IMR-90 (cell line): ENCODE measurements around the gene MEF2B. TPM values are rescaled to one million over a fixed set of nuclear protein-coding genes. Genes with fewer than 3 reads are reported as not detected.

Source experiments
- ATAC-seq: fragments of 200-7000 bp; cut with Tn5 transposase; 2 replicates; pipeline ENCODE4 v1.9.1; 2020; ENCODE audit warnings: low read depth, mild to moderate bottlenecking, moderate library complexity
- BruUV-seq: library from RNA; stranded (reverse); fragments of 400-500 nt; replicated peaks from 2 replicates; lab custom pipeline; 2021; lab: Mats Ljungman, UMichigan
- CTCF ChIA-PET: fragments of 300-600 bp; formaldehyde crosslinking; extraction: SDS; loops from one replicate; lab custom pipeline; 2021; ENCODE audit warnings: antibody characterized with exemption; lab: Yijun Ruan, JAX
- POLR2A ChIA-PET: fragments of 300-600 bp; sonication (Branson Sonifier 250); formaldehyde crosslinking; loops from one replicate; lab custom pipeline; 2022; ENCODE audit warnings: antibody characterized with exemption; ENCODE audit not compliant: unreplicated experiment; lab: Charles Lee
- DNase-seq: peaks from one replicate; pipeline ENCODE4 v3.0.0; 2013
- H2AFZ ChIP-seq: replicated peaks from 2 replicates; pipeline ENCODE3; 2013; ENCODE audit warnings: low read length, mild to moderate bottlenecking; ENCODE audit not compliant: poor library complexity
- H2AK5ac ChIP-seq: 2 replicates; pipeline ENCODE4 v1.6.1; 2013; ENCODE audit warnings: low read depth, low read length, inconsistent platforms
- H2AK9ac ChIP-seq: replicated peaks from 2 replicates; pipeline ENCODE3; 2013; ENCODE audit warnings: mild to moderate bottlenecking, low read depth, low read length, moderate library complexity; ENCODE audit not compliant: poor library complexity
- H2BK120ac ChIP-seq: 2 replicates; pipeline ENCODE4 v1.6.1; 2013; ENCODE audit warnings: low read depth, low read length, inconsistent platforms
- H2BK15ac ChIP-seq: 3 replicates; pipeline ENCODE4 v1.6.1; 2013; ENCODE audit warnings: low read depth, low read length, inconsistent platforms
- H2BK20ac ChIP-seq: 2 replicates; pipeline ENCODE4 v1.6.1; 2013; ENCODE audit warnings: low read depth, mild to moderate bottlenecking, inconsistent platforms, low read length, moderate library complexity
- H2BK5ac ChIP-seq: 2 replicates; pipeline ENCODE4 v1.6.1; 2013; ENCODE audit warnings: mild to moderate bottlenecking, low read depth, low read length, inconsistent platforms; ENCODE audit not compliant: poor library complexity, severe bottlenecking
- H3K14ac ChIP-seq: replicated peaks from 2 replicates; pipeline ENCODE4 v1.6.1; 2013; ENCODE audit warnings: low read depth, low read length, inconsistent platforms
- H3K18ac ChIP-seq: 2 replicates; pipeline ENCODE4 v1.6.1; 2013; ENCODE audit warnings: low read depth, low read length, control low read depth
- H3K23ac ChIP-seq: 2 replicates; pipeline ENCODE4 v1.6.1; 2013; ENCODE audit warnings: low read depth, low read length, inconsistent platforms
- H3K27ac ChIP-seq: 2 replicates; pipeline ENCODE4 v1.5.1; 2013; ENCODE audit warnings: mild to moderate bottlenecking, control low read depth, low read length; ENCODE audit not compliant: insufficient read depth
- H3K27me3 ChIP-seq: 2 replicates; pipeline ENCODE4 v1.6.1; 2013; ENCODE audit warnings: low read length; ENCODE audit not compliant: control insufficient read depth, insufficient read depth
- H3K36me3 ChIP-seq: 2 replicates; pipeline ENCODE4 v1.6.1; 2013; ENCODE audit warnings: low read length, mixed read lengths; ENCODE audit not compliant: control insufficient read depth, insufficient read depth
- H3K4ac ChIP-seq: 2 replicates; pipeline ENCODE4 v1.6.1; 2013; ENCODE audit warnings: low read depth, low read length, inconsistent platforms
- H3K4me1 ChIP-seq: 2 replicates; pipeline ENCODE4 v1.6.1; 2013; ENCODE audit warnings: low read length, mixed read lengths; ENCODE audit not compliant: control insufficient read depth, insufficient read depth
- H3K4me2 ChIP-seq: 2 replicates; pipeline ENCODE4 v1.6.1; 2013; ENCODE audit warnings: low read depth, mild to moderate bottlenecking, control low read depth, low read length, moderate library complexity
- H3K4me3 ChIP-seq: 2 replicates; pipeline ENCODE4 v1.5.1; 2013; ENCODE audit warnings: low read depth, mild to moderate bottlenecking, control low read depth, low read length, moderate library complexity; ENCODE audit not compliant: insufficient read depth
- H3K56ac ChIP-seq: 2 replicates; pipeline ENCODE4 v1.6.1; 2013; ENCODE audit warnings: low read length, inconsistent platforms; ENCODE audit not compliant: insufficient read depth; ENCODE audit errors: extremely low read depth
- H3K79me1 ChIP-seq, 2 experiments: 2 replicates each; pipeline ENCODE4 v1.6.1; 2013; ENCODE audit warnings: low read length in 2 of 2, inconsistent platforms in 1 of 2, low read depth in 1 of 2
- H3K9ac ChIP-seq: 2 replicates; pipeline ENCODE4 v1.6.1; 2013; ENCODE audit warnings: low read depth, low read length, control low read depth
- H3K9me1 ChIP-seq: 2 replicates; pipeline ENCODE4 v1.6.1; 2013; ENCODE audit warnings: low read length, inconsistent platforms; ENCODE audit not compliant: insufficient read depth
- H3K9me3 ChIP-seq: 2 replicates; pipeline ENCODE4 v1.6.1; 2013; ENCODE audit warnings: low read length; ENCODE audit not compliant: control insufficient read depth, insufficient read depth
- H4K20me1 ChIP-seq: 2 replicates; pipeline ENCODE4 v1.6.1; 2013; ENCODE audit warnings: low read length, inconsistent platforms; ENCODE audit not compliant: insufficient read depth
- H4K5ac ChIP-seq: 2 replicates; pipeline ENCODE4 v1.6.1; 2013; ENCODE audit warnings: mild to moderate bottlenecking, low read depth, low read length, control low read depth
- H4K8ac ChIP-seq, 2 experiments: 2 replicates each; pipeline ENCODE4 v1.6.1; 2013; ENCODE audit warnings: low read depth in 2 of 2, low read length in 2 of 2, control low read depth in 1 of 2, inconsistent platforms in 1 of 2
- H4K91ac ChIP-seq: 2 replicates; pipeline ENCODE4 v1.6.1; 2013; ENCODE audit warnings: low read depth, low read length, inconsistent platforms; ENCODE audit not compliant: insufficient read depth
- BHLHE40 ChIP-seq: fragments of 150-350 bp; IDR thresholded peaks from 2 replicates; pipeline ENCODE4 v1.6.1; 2016; ENCODE audit warnings: mild to moderate bottlenecking, low read depth, low read length
- CEBPB ChIP-seq: IDR thresholded peaks from 2 replicates; pipeline ENCODE4 v1.6.1; 2012; ENCODE audit warnings: low read depth, low read length, improper control_type of control experiment
- FOS ChIP-seq: fragments of 150-350 bp; IDR thresholded peaks from 2 replicates; pipeline ENCODE4 v1.6.1; 2016; ENCODE audit warnings: low read depth, low read length
- MAZ ChIP-seq: IDR thresholded peaks from 2 replicates; pipeline ENCODE4 v1.6.1; 2012; ENCODE audit warnings: low read depth, mild to moderate bottlenecking, low read length, improper control_type of control experiment, moderate library complexity, borderline replicate concordance
- MXI1 ChIP-seq: IDR thresholded peaks from 2 replicates; pipeline ENCODE4 v1.6.1; 2012; ENCODE audit warnings: low read depth, mild to moderate bottlenecking, low read length, moderate library complexity, borderline replicate concordance
- NFE2L2 ChIP-seq: fragments of 150-350 bp; IDR thresholded peaks from 2 replicates; pipeline ENCODE4 v1.6.1; 2016; ENCODE audit warnings: low read depth, mild to moderate bottlenecking, low read length
- POLR2A ChIP-seq: IDR thresholded peaks from 2 replicates; pipeline ENCODE4 v1.6.1; 2012; ENCODE audit warnings: mild to moderate bottlenecking, low read depth, low read length
- WGBS, 2 experiments: methylation state at CpG; one replicate each; pipeline versions ENCODE4 v1.1.5 to v1.1.7; 2013; ENCODE audit warnings: missing lambda C conversion rate in 2 of 2; ENCODE audit not compliant: insufficient read length in 1 of 2; ENCODE audit errors: extremely low coverage in 2 of 2; 5-methylcytosine and 5-hydroxymethylcytosine counted together
- dilution Hi-C: fragments of 300-500 bp; cut with HindIII; formaldehyde crosslinking; loops from one replicate; pipeline ENCODE4 v1.14.3; 2018; ENCODE audit warnings: low sequenced_read_pairs; ENCODE audit not compliant: unreplicated experiment
- in situ Hi-C: fragments of 300-500 bp; cut with MboI; formaldehyde crosslinking; loops from 3 replicates; pipeline ENCODE4 v1.14.3; 2019; ENCODE audit warnings: low sequenced_read_pairs, inconsistent platforms, mixed read lengths
- intact Hi-C: fragments of 100-400 bp; cut with micrococcal nuclease; formaldehyde crosslinking; loops from 2 replicates; pipeline ENCODE4 v1.10.0; 2022
- polyA plus RNA-seq, 3 experiments: library from polyadenylated mRNA; depleted of rRNA; stranded (reverse); fragments of >200 nt; gene quantifications; 2 replicates each; pipeline ENCODE4 v1.2.3, GENCODE V29; 2012; ENCODE audit warnings: low replicate concordance in 1 of 3
- total RNA-seq: library from RNA; depleted of rRNA; stranded (reverse); fragments of >200 nt; gene quantifications from 2 replicates; pipeline ENCODE4 v1.2.3, GENCODE V29; 2012
- TF ChIP-seq, protein P1 (sequence below): conservative IDR thresholded peaks from 2 replicates; pipeline ENCODE4 v1.5.1; 2012; ENCODE audit warnings: mild to moderate bottlenecking, low read depth, low read length, improper control_type of control experiment

Gene MEF2B
- total and polyA plus RNA-seq, 2 of the 4 experiments (the other 2 are of a cell fraction): 0.18 to 0.94 TPM

DNA sequence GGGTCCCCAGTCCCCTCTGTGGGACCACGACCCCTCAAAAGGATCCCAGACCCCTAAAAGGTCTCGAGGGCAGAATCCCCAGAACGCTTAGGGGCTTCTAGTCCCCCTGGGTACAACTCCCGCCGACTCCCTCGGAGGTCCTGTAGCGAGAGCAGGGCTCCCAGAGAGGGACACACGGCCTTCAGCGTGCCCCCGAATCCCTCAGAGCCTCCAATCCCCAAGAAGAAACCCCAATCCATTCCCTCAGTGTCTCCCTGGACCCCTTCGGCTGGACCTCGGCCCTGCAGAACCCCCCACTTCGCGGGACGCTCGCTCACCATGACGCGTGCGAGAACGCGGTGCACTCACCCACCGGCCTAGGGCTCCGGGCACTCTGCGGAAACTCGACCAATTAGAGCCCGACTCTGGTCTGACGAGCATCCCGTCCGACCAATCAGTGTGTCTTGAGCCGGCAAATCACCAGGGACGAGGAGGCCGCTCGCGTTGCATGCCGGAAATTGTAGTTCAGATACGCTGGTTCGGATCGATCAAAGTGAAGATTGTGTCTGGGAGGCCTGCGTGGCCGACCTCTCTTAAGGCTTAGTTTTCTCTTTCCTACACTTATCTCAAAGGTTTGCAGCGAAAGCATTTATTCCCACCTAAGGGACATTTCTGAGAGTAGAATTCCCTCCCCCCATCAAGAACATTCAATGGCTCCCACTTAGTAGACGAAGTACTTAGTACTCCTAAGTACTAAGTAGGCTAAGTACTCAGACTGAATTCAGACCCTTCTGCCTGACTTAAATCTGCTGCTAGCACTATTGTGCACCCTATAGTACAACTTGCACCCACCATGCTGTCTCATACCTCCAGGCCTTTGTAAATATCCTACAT is 31.7 kb downstream of the MEF2B start, which contains the start of gene TMEM161A:
Gene TMEM161A, minus strand, starts transcription at position 370 of the 873 bp plus-strand sequence. Its CDS starts 50 bp downstream, at position 320.
- intact Hi-C loops (loop anchor here (2.0 kb wide), 1 partner anchor 76 kb away; the partner anchor contains the start of gene SLC25A42), in situ Hi-C loops (no loop called here), dilution Hi-C loops (no loop called here)
- TF ChIP-seq NFE2L2 (no peak), MXI1 (peak; percentile 47; the same call in 1 of the 2 replicates), BHLHE40 (peak; percentile 52), FOS (peak; percentile 53; the same call in 1 of the 2 replicates), MAZ (peak; percentile 17; the same call in 1 of the 2 replicates), POLR2A (peak; percentile 57; the same call in 1 of the 2 replicates), CEBPB (no peak)
- TF ChIP-seq, protein P1, sequence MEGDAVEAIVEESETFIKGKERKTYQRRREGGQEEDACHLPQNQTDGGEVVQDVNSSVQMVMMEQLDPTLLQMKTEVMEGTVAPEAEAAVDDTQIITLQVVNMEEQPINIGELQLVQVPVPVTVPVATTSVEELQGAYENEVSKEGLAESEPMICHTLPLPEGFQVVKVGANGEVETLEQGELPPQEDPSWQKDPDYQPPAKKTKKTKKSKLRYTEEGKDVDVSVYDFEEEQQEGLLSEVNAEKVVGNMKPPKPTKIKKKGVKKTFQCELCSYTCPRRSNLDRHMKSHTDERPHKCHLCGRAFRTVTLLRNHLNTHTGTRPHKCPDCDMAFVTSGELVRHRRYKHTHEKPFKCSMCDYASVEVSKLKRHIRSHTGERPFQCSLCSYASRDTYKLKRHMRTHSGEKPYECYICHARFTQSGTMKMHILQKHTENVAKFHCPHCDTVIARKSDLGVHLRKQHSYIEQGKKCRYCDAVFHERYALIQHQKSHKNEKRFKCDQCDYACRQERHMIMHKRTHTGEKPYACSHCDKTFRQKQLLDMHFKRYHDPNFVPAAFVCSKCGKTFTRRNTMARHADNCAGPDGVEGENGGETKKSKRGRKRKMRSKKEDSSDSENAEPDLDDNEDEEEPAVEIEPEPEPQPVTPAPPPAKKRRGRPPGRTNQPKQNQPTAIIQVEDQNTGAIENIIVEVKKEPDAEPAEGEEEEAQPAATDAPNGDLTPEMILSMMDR: no peak
- WGBS, 2 experiments: 20% methylated on average over 6 of the region's 42 CpGs; no CpG with 5 or more reads in 1 of the 2 experiments
- Histone ChIP-seq H3K4me3 (peak within 1 kb of the TSS; percentile 94), H2BK20ac (no peak within 1 kb of the TSS), H2BK5ac (peak within 1 kb of the TSS; percentile 69), H2BK120ac (0 out of 2 replicates have a peak within 1 kb of the TSS, but pooled peaks have one; percentile 61), H2AK9ac (peak within 1 kb of the TSS; percentile 67), H3K79me1 (peaks cover 8 to 20% of the 10 kb centered on the region in 2 experiments; a peak in 3 of 4 replicates), H3K4ac (peak within 1 kb of the TSS; percentile 86), H4K91ac (peak within 1 kb of the TSS; percentile 74; the same call in 1 of the 2 replicates), H2AFZ (peak within 1 kb of the TSS; percentile 94), H2AK5ac (no peak within 1 kb of the TSS), H3K18ac (peak within 1 kb of the TSS; percentile 72), H3K27ac (peak within 1 kb of the TSS; percentile 78), H3K9me1 (no peaks in the 10 kb centered on the region), H4K5ac (peak within 1 kb of the TSS; percentile 87), H3K27me3 (no peaks in the 10 kb centered on the region), H3K9me3 (no peaks in the 10 kb centered on the region), H3K36me3 (no peaks in the 10 kb centered on the region), H3K9ac (peak within 1 kb of the TSS; percentile 91), H4K20me1 (peaks cover 4% of the 10 kb centered on the region; the same call in 1 of the 2 replicates), H3K56ac (peak within 1 kb of the TSS; percentile 34; the same call in 1 of the 2 replicates), H3K14ac (peak within 1 kb of the TSS; percentile 78), H3K4me1 (peaks cover 6% of the 10 kb centered on the region; the same call in 1 of the 2 replicates), H4K8ac (peak within 1 kb of the TSS; percentile 23 to 98), H2BK15ac (no peak within 1 kb of the TSS), H3K23ac (peak within 1 kb of the TSS; percentile 90), H3K4me2 (peak within 1 kb of the TSS; percentile 84)
- ChIA-PET POLR2A (no interaction called here), CTCF (no interaction called here)
- DNase-seq (peak; percentile 99), ATAC-seq (peak; percentile 99)
- no TSS peak for BruUV-seq
